PC-9 (cell line): Measurements from ENCODE around the gene PNPT1. TPM values are rescaled to one million over a fixed set of nuclear protein-coding genes. Genes with fewer than 3 reads are reported as not detected.

Experiments used
- BruUV-seq: library from RNA; stranded (reverse); fragments of 400-500 nt; replicated peaks from 2 replicates; lab custom pipeline; 2021; lab: Mats Ljungman, UMichigan
- CTCF ChIA-PET: fragments of 300-600 bp; sonication (Branson Sonifier 250); formaldehyde crosslinking; loops from one replicate; lab custom pipeline; 2022; ENCODE audit warnings: antibody characterized with exemption; lab: Charles Lee
- POLR2A ChIA-PET: fragments of 300-600 bp; sonication (Branson Sonifier 250); formaldehyde crosslinking; loops from one replicate; lab custom pipeline; 2022; ENCODE audit warnings: antibody characterized with exemption; ENCODE audit not compliant: unreplicated experiment; lab: Charles Lee
- DNase-seq, 2 experiments: peaks; one replicate each; pipeline versions ENCODE4 v3.0.0 to v3.0.0-alpha.2; 2015 to 2022; ENCODE audit warnings: mixed read lengths in 1 of 2
- H2AFZ ChIP-seq: fragments of 200-600 bp; sonication (generic); 2 replicates; pipeline ENCODE4 v1.8.1; 2017; ENCODE audit warnings: antibody characterized with exemption
- H3F3A ChIP-seq: fragments of 200-600 bp; sonication (generic); 2 replicates; pipeline ENCODE4 v1.8.1; 2017; ENCODE audit warnings: antibody characterized with exemption, mild to moderate bottlenecking, low read depth; ENCODE audit not compliant: insufficient read depth
- H3K27ac ChIP-seq: fragments of 200-600 bp; sonication (generic); 2 replicates; pipeline ENCODE4 v1.6.1; 2016; ENCODE audit warnings: mixed run types
- H3K27me3 ChIP-seq: fragments of 200-600 bp; sonication (generic); 2 replicates; pipeline ENCODE4 v1.6.1; 2016; ENCODE audit warnings: low read depth, mixed run types; ENCODE audit not compliant: insufficient read depth
- H3K36me3 ChIP-seq: fragments of 200-600 bp; sonication (generic); 2 replicates; pipeline ENCODE4 v1.6.1; 2016; ENCODE audit warnings: low read depth, mixed run types
- H3K4me1 ChIP-seq: fragments of 200-600 bp; sonication (generic); replicated peaks from 2 replicates; pipeline ENCODE4 v1.6.1; 2016; ENCODE audit warnings: mixed run types; ENCODE audit not compliant: insufficient read depth
- H3K4me2 ChIP-seq: fragments of 200-600 bp; sonication (generic); 2 replicates; pipeline ENCODE4 v1.6.1; 2017; ENCODE audit warnings: mixed run types
- H3K4me3 ChIP-seq: fragments of 200-600 bp; sonication (generic); 2 replicates; pipeline ENCODE4 v1.6.1; 2016; ENCODE audit warnings: mixed run types
- H3K79me2 ChIP-seq: fragments of 200-600 bp; sonication (generic); 2 replicates; pipeline ENCODE4 v1.6.1; 2017; ENCODE audit warnings: low read depth, mixed run types
- H3K9me2 ChIP-seq: fragments of 200-600 bp; sonication (generic); 2 replicates; pipeline ENCODE4 v1.8.1; 2017; ENCODE audit warnings: mild to moderate bottlenecking; ENCODE audit not compliant: insufficient read depth
- H3K9me3 ChIP-seq: fragments of 200-600 bp; sonication (generic); 2 replicates; pipeline ENCODE4 v1.8.1; 2016; ENCODE audit warnings: low read depth; ENCODE audit not compliant: insufficient read depth
- H4K20me1 ChIP-seq: fragments of 200-600 bp; sonication (generic); 2 replicates; pipeline ENCODE4 v1.8.1; 2017; ENCODE audit not compliant: insufficient read depth
- EZH2 ChIP-seq: fragments of 200-600 bp; sonication (generic); IDR thresholded peaks from 2 replicates; pipeline ENCODE4 v1.8.0; 2017; ENCODE audit warnings: antibody characterized with exemption, low read depth
- intact Hi-C: fragments of 100-400 bp; cut with micrococcal nuclease; formaldehyde crosslinking; loops from one replicate; pipeline ENCODE4 v1.10.0; 2022; ENCODE audit not compliant: unreplicated experiment
- total RNA-seq: library from RNA; stranded (reverse); gene quantifications from 2 replicates; pipeline ENCODE4 v1.2.3, GENCODE V29; 2021
- TF ChIP-seq, protein P1 (sequence below): fragments of 200-600 bp; sonication (generic); conservative IDR thresholded peaks from 2 replicates; pipeline ENCODE4 v1.6.1; 2017; ENCODE audit warnings: mixed run types, antibody characterized with exemption, mild to moderate bottlenecking, moderate library complexity

PNPT1 gene
- total RNA-seq, 1 experiment from 2014 or later: 23.1 TPM

DNA sequence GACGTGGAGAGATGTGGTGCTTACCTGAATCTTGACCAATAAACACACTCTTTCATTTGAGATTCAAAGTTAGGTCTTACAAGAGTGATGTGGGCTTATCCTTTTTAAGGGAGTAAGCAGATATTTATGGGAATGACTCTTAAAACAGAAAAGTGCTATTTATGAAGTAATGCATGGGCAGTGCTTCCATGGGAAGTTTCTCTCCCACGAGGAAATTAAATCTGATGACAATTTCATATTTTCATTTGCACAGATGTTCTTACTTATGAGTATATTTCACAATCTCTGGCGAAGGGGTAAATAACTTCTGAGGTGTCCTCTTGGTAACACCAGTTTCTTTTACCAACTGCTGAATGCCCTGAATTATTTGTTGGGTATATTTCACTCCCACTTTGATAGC, 21.0 kb downstream of the PNPT1 start:
- no TSS peak for BruUV-seq
- H2AFZ ChIP-seq: no peak overlapping the region
- H3F3A ChIP-seq: peaks cover 7% of the 10 kb centered on the region; the same call in 1 of the 2 replicates
- H3K9me2 ChIP-seq: no peaks in the 10 kb centered on the region
- intact Hi-C loops: no loop called here
- no peaks in the 10 kb centered on the region; the same call in 1 of the 2 replicates for H4K20me1 ChIP-seq
- peaks cover 27% of the 10 kb centered on the region for H3K36me3 ChIP-seq
- no peak for TF ChIP-seq EZH2
- TF ChIP-seq, protein P1, sequence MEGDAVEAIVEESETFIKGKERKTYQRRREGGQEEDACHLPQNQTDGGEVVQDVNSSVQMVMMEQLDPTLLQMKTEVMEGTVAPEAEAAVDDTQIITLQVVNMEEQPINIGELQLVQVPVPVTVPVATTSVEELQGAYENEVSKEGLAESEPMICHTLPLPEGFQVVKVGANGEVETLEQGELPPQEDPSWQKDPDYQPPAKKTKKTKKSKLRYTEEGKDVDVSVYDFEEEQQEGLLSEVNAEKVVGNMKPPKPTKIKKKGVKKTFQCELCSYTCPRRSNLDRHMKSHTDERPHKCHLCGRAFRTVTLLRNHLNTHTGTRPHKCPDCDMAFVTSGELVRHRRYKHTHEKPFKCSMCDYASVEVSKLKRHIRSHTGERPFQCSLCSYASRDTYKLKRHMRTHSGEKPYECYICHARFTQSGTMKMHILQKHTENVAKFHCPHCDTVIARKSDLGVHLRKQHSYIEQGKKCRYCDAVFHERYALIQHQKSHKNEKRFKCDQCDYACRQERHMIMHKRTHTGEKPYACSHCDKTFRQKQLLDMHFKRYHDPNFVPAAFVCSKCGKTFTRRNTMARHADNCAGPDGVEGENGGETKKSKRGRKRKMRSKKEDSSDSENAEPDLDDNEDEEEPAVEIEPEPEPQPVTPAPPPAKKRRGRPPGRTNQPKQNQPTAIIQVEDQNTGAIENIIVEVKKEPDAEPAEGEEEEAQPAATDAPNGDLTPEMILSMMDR: no peak
- H3K4me1 ChIP-seq: no peaks in the 10 kb centered on the region
- no peak overlapping the region for H3K4me3 ChIP-seq
- H3K79me2 ChIP-seq: no peaks in the 10 kb centered on the region
- H3K27me3 ChIP-seq: no peaks in the 10 kb centered on the region
- ChIA-PET CTCF (no interaction called here), POLR2A (no interaction called here)
- no peaks in the 10 kb centered on the region for H3K9me3 ChIP-seq
- no peak for DNase-seq
- H3K4me2 ChIP-seq: no peak overlapping the region
- no peak overlapping the region for H3K27ac ChIP-seq

DNA sequence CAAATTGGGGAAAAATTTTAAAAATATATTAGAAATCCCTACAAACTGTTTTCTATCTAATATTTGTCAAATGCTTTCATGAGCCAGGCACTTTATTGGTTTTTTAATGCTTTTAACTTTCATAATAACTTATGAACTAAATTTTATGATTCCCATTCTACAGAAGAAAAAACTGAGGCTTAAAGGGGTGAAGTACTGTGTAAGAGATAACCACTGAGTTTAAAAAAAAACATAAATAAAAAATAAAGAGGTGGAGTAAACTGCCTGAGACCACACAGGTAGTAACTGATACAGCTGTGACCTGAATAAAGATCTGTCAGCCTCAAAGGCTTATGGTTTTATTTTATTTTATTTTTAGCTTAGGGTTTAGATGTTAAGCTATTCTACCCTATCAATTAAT, 24.7 kb downstream of the PNPT1 start:
- Histone ChIP-seq H2AFZ (no peak overlapping the region), H3K4me1 (no peaks in the 10 kb centered on the region), H3K79me2 (no peaks in the 10 kb centered on the region), H3K27ac (no peak overlapping the region), H3K36me3 (peaks cover 28% of the 10 kb centered on the region), H3K4me2 (no peak overlapping the region), H3K4me3 (no peak overlapping the region), H3K9me2 (no peaks in the 10 kb centered on the region), H4K20me1 (no peaks in the 10 kb centered on the region), H3F3A (peaks cover 7% of the 10 kb centered on the region; the same call in 1 of the 2 replicates), H3K27me3 (no peaks in the 10 kb centered on the region), H3K9me3 (no peaks in the 10 kb centered on the region)
- TF ChIP-seq, protein P1: no peak
- TF ChIP-seq EZH2: no peak
- ChIA-PET POLR2A (no interaction called here), CTCF (no interaction called here)
- intact Hi-C loops: no loop called here
- DNase-seq: no peak
- no TSS peak for BruUV-seq

DNA sequence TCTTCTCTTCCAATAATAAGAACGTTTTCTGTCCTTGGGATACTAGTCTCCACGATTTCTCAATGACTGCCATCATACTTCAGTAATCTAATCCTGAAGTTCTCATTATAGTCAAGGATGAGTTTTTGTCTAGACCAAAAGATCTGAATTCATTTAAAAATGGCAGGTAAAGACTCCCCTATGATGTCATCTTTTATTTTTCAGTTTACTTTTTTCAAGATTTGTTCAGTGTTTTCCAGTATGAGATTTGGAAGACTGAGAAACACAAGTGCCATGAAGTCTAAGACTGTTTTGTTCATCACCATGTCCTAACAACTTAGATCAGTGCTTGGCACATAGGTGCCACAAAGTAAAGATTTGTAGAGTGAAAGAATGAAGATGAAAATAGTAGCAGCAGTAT, 40.4 kb downstream of the PNPT1 start:
- Histone ChIP-seq H3K27me3 (no peaks in the 10 kb centered on the region), H3K4me3 (no peak overlapping the region), H3F3A (no peaks in the 10 kb centered on the region), H3K36me3 (peaks cover 30% of the 10 kb centered on the region), H3K4me2 (no peak overlapping the region), H2AFZ (no peak overlapping the region), H3K9me2 (no peaks in the 10 kb centered on the region), H4K20me1 (no peaks in the 10 kb centered on the region), H3K79me2 (no peaks in the 10 kb centered on the region), H3K9me3 (no peaks in the 10 kb centered on the region), H3K4me1 (no peaks in the 10 kb centered on the region), H3K27ac (no peak overlapping the region)
- CTCF ChIA-PET: no interaction called here
- intact Hi-C loops: no loop called here
- TF ChIP-seq EZH2: no peak
- TF ChIP-seq, protein P1: no peak
- BruUV-seq: no TSS peak
- no peak for DNase-seq
- POLR2A ChIA-PET: no interaction called here
